Vagina (tissue), 2 donors: Measurements from ENCODE around the gene CEP19. TPM values are rescaled to one million over a fixed set of nuclear protein-coding genes. Genes with fewer than 3 reads are reported as not detected.

Experiments
- DNase-seq, 2 donors: peaks; one replicate each; pipeline ENCODE4 v3.0.0-alpha.2; 2017; ENCODE audit errors: extremely low spot score in 2 of 2
- H3K27ac ChIP-seq: fragments of 200-600 bp; sonication (generic); one replicate; pipeline ENCODE4 v1.5.1; 2019
- H3K27me3 ChIP-seq: fragments of 200-600 bp; sonication (generic); one replicate; pipeline ENCODE4 v1.5.1; 2019
- H3K36me3 ChIP-seq, 2 donors: fragments of 200-600 bp; sonication (generic); one replicate each; pipeline ENCODE4 v1.5.1; 2017 to 2019
- H3K4me1 ChIP-seq: fragments of 200-600 bp; sonication (generic); one replicate; pipeline ENCODE4 v1.5.1; 2019
- H3K4me3 ChIP-seq, 2 donors: fragments of 200-600 bp; sonication (generic); 1 replicate in 1 of 2; 2 replicates in 1 of 2; pipeline ENCODE4 v1.5.1; 2016 to 2019
- H3K9me3 ChIP-seq: fragments of 200-600 bp; sonication (generic); one replicate; pipeline ENCODE4 v1.5.1; 2019
- POLR2A ChIP-seq, 2 donors: fragments of 450-650 bp; IDR thresholded peaks; one replicate each; pipeline ENCODE4 v1.6.1; 2017; ENCODE audit warnings: antibody characterized with exemption in 2 of 2, mild to moderate bottlenecking in 2 of 2, moderate library complexity in 2 of 2
- POLR2AphosphoS5 ChIP-seq, 2 donors: sonication (generic); formaldehyde crosslinking; IDR thresholded peaks; one replicate each; pipeline ENCODE4 v1.9.0; 2017; ENCODE audit warnings: antibody characterized with exemption in 2 of 2, mild to moderate bottlenecking in 2 of 2, low read depth in 1 of 2; ENCODE audit not compliant: insufficient read depth in 1 of 2
- intact Hi-C: fragments of 100-400 bp; cut with DNase I; formaldehyde crosslinking; loops from one replicate; pipeline ENCODE4 v1.15.1; 2023
- total RNA-seq: library from RNA; depleted of rRNA; stranded (reverse); fragments of >200 nt; gene quantifications from one replicate; pipeline ENCODE4 v1.2.3, GENCODE V29; 2016
- TF ChIP-seq, protein P1 (sequence below), 3 experiments: fragments of 450-650 bp in 2 of 3; fragments of 200-600 bp in 1 of 3; sonication (generic) in 1 of 3; IDR thresholded peaks; one replicate each; pipeline ENCODE4 v1.5.1; 2017 to 2019; ENCODE audit warnings: antibody characterized with exemption in 3 of 3, mild to moderate bottlenecking in 2 of 3, moderate library complexity in 2 of 3

CEP19 gene
- total RNA-seq, 1 donor from 2014 or later: 1.5 TPM

- Histone ChIP-seq H3K36me3 (no peaks in the 10 kb centered on the region), H3K27me3 (no peaks in the 10 kb centered on the region), H3K4me3 (peak within 1 kb of the TSS; percentile 73 to 75), H3K9me3 (no peaks in the 10 kb centered on the region), H3K27ac (peak within 1 kb of the TSS; percentile 95), H3K4me1 (peaks cover 35% of the 10 kb centered on the region)
- intact Hi-C loops: no loop called here
- peak in 1 of 2 donors; percentile 93 for DNase-seq
- TF ChIP-seq POLR2A (IDR thresholded peaks at IDR 0.05) (peak in 1 of 2 donors; percentile 44), POLR2AphosphoS5 (IDR thresholded peaks at IDR 0.05; ENCODE audit: insufficient read depth in 1 of 2, low read depth in 1 of 2) (peak; percentile 74 to 75)
- TF ChIP-seq, protein P1, sequence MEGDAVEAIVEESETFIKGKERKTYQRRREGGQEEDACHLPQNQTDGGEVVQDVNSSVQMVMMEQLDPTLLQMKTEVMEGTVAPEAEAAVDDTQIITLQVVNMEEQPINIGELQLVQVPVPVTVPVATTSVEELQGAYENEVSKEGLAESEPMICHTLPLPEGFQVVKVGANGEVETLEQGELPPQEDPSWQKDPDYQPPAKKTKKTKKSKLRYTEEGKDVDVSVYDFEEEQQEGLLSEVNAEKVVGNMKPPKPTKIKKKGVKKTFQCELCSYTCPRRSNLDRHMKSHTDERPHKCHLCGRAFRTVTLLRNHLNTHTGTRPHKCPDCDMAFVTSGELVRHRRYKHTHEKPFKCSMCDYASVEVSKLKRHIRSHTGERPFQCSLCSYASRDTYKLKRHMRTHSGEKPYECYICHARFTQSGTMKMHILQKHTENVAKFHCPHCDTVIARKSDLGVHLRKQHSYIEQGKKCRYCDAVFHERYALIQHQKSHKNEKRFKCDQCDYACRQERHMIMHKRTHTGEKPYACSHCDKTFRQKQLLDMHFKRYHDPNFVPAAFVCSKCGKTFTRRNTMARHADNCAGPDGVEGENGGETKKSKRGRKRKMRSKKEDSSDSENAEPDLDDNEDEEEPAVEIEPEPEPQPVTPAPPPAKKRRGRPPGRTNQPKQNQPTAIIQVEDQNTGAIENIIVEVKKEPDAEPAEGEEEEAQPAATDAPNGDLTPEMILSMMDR (IDR thresholded peaks at IDR 0.05): no peak
These were observed 27.8 kb upstream of the CEP19 start, which contains the start of gene PAK2 for GRCh38 chr3:196739671-196740480. TSS of gene PAK2 (plus strand) at chr3:196739857. CDS start at chr3:196782647, 42,790 bp downstream.

DNA sequence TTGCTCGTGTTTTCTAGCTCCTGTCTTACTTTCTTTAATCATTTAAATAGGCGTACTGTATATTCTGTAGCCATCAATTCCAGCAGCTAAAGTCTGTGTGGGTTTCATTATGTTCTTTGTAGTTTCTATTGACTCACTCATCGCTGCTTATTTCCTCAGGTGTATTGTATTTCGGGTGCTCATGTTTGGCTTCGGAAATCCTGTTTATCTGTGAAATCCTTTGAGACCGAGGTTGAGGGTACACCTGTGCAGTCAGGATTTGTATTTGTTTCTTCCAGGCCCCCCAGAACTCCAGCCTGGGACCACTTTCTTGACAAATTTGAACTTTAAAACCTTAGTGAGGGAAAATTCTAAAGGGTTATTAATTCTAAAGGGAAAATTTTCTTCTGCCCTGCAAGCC is 25.6 kb upstream of the CEP19 start:
- Histone ChIP-seq H3K27me3 (no peaks in the 10 kb centered on the region), H3K27ac (no peak overlapping the region), H3K36me3 (peaks cover 0 to 7% of the 10 kb centered on the region in 2 donors), H3K4me1 (peaks cover 16% of the 10 kb centered on the region), H3K9me3 (no peaks in the 10 kb centered on the region), H3K4me3 (no peak overlapping the region)
- TF ChIP-seq, protein P1 (IDR thresholded peaks at IDR 0.05): no peak
- TF ChIP-seq POLR2A (IDR thresholded peaks at IDR 0.05) (no peak), POLR2AphosphoS5 (IDR thresholded peaks at IDR 0.05; ENCODE audit: insufficient read depth in 1 of 2, low read depth in 1 of 2) (no peak)
- DNase-seq: no peak
- intact Hi-C loops: no loop called here

DNA sequence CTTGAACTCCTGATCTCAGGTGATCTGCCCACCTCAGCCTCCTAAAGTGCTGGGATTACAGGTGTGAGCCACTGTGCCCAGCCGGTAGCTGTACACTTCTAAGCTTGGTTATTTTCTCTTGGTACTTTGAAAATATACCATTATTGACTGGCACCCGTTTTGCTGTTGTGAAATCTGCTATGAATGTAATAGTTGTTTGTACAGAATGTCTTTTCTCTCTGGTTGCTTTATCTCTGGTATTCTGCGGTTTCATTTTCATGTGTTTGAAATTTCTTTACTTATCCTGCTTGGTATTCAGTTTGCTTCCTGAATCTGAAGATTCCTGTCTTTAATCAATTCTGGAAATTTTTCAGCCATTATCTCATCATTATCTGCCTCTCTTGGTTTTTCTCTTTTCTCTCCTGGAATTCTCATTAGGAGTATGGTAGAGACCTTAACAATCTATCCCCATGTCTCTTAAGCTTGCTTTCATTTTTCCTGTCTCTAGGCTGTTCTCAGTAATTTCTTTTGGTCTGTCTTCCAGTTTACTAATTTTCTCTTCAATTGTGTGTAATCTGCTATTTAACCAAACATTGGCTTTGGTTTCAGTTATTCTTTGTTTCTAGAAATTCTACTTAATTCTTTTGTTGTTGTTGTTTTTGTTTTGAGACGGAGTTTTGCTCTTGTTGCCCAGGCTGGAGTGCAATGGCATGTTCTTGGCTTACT is 24.8 kb upstream of the CEP19 start:
- Histone ChIP-seq H3K27me3 (no peaks in the 10 kb centered on the region), H3K36me3 (peaks cover 0 to 7% of the 10 kb centered on the region in 2 donors), H3K4me3 (no peak overlapping the region), H3K9me3 (no peaks in the 10 kb centered on the region), H3K4me1 (peaks cover 10% of the 10 kb centered on the region), H3K27ac (no peak overlapping the region)
- TF ChIP-seq POLR2AphosphoS5 (IDR thresholded peaks at IDR 0.05; ENCODE audit: insufficient read depth in 1 of 2, low read depth in 1 of 2): no peak
- TF ChIP-seq, protein P1 (IDR thresholded peaks at IDR 0.05): no peak
- no peak for TF ChIP-seq POLR2A (IDR thresholded peaks at IDR 0.05)
- no peak for DNase-seq
- intact Hi-C loops: no loop called here

GRCh38 chr3:196735751-196736150 is 23.7 kb upstream of the CEP19 start:
- Histone ChIP-seq H3K4me3 (no peak overlapping the region), H3K36me3 (peaks cover 0 to 14% of the 10 kb centered on the region in 2 donors), H3K9me3 (no peaks in the 10 kb centered on the region), H3K4me1 (no peaks in the 10 kb centered on the region), H3K27ac (no peak overlapping the region), H3K27me3 (no peaks in the 10 kb centered on the region)
- no peak for DNase-seq
- intact Hi-C loops: no loop called here
- TF ChIP-seq, protein P1 (IDR thresholded peaks at IDR 0.05): no peak
- TF ChIP-seq POLR2AphosphoS5 (IDR thresholded peaks at IDR 0.05; ENCODE audit: insufficient read depth in 1 of 2, low read depth in 1 of 2) (no peak), POLR2A (IDR thresholded peaks at IDR 0.05) (no peak)
